K562 (cell line): ENCODE data around the gene ESR2. TPM values are rescaled to one million over a fixed set of nuclear protein-coding genes. Genes with fewer than 3 reads are reported as not detected.

ENCODE experiments used
- CBX8 ChIP-seq: fragments of 200-600 bp; sonication (generic); IDR thresholded peaks from 2 replicates; pipeline ENCODE4 v1.6.1; 2012; ENCODE audit warnings: borderline replicate concordance, mixed run types, low read depth, mild to moderate bottlenecking, moderate library complexity, mixed read lengths, low read length, control low read depth, inconsistent platforms; ENCODE audit not compliant: poor library complexity, severe bottlenecking; ENCODE audit errors: extremely low read depth
- EHMT2 ChIP-seq: fragments of 450-650 bp; IDR thresholded peaks from 2 replicates; pipeline ENCODE4 v1.6.1; 2018; ENCODE audit warnings: antibody characterized with exemption
- FOXA1 ChIP-seq: fragments of 450-650 bp; IDR thresholded peaks from 2 replicates; pipeline ENCODE4 v1.6.1; 2016; ENCODE audit warnings: mild to moderate bottlenecking, borderline replicate concordance
- KHSRP ChIP-seq: fragments of 450-650 bp; IDR thresholded peaks from 2 replicates; pipeline ENCODE4 v1.6.1; 2017
- MAZ ChIP-seq, 2 experiments: fragments of 450-650 bp in 1 of 2; sonication (generic) in 1 of 2; formaldehyde crosslinking; IDR thresholded peaks in 1 of 2; conservative IDR thresholded peaks in 1 of 2; 2 replicates each; pipeline versions ENCODE4 v1.4.0 to v1.5.0; 2020; ENCODE audit warnings: mild to moderate bottlenecking in 1 of 2, missing genetic modification reagents in 1 of 2
- MIER1 ChIP-seq: fragments of 450-650 bp; IDR thresholded peaks from 2 replicates; pipeline ENCODE4 v1.6.1; 2016; ENCODE audit warnings: antibody characterized with exemption, mild to moderate bottlenecking, low read depth
- MYC ChIP-seq, 2 experiments: fragments of 250-450 bp in 1 of 2; sonication (Bioruptor Pico) in 1 of 2; IDR thresholded peaks; 2 replicates each; pipeline versions ENCODE4 v1.5.1 to v1.6.1; 2012 to 2021; ENCODE audit warnings: low read depth in 2 of 2, borderline replicate concordance in 1 of 2, improper control_type of control experiment in 1 of 2, low read length in 1 of 2, mild to moderate bottlenecking in 1 of 2, moderate library complexity in 1 of 2
- NR2C2 ChIP-seq, 2 experiments: fragments of 200-800 bp in 1 of 2; sonication (Bioruptor generic) in 1 of 2; sonication (generic) in 1 of 2; formaldehyde crosslinking in 1 of 2; IDR thresholded peaks; 2 replicates each; pipeline versions ENCODE4 v1.6.1 to v1.8.0; 2016 to 2022; ENCODE audit warnings: mild to moderate bottlenecking in 1 of 2, missing compliant biosample characterization in 1 of 2, missing genetic modification characterization in 1 of 2, missing genetic modification reagents in 1 of 2
- RAD21 ChIP-seq, 2 experiments: fragments of 250-450 bp in 1 of 2; fragments of 450-650 bp in 1 of 2; sonication (Bioruptor Pico) in 1 of 2; formaldehyde crosslinking in 1 of 2; IDR thresholded peaks in 1 of 2; conservative IDR thresholded peaks in 1 of 2; 2 replicates each; pipeline versions ENCODE4 v1.4.0 to v1.8.0; 2020 to 2022; ENCODE audit warnings: mild to moderate bottlenecking in 2 of 2, moderate library complexity in 1 of 2
- SMARCB1 ChIP-seq: IDR thresholded peaks from 2 replicates; pipeline ENCODE4 v1.6.1; 2011; ENCODE audit warnings: improper control_type of control experiment, low read depth; ENCODE audit not compliant: insufficient read length
- SRSF7 ChIP-seq: fragments of 200-400 bp; formaldehyde crosslinking; optimal IDR thresholded peaks from 2 replicates; pipeline ENCODE3; 2017; ENCODE audit warnings: mild to moderate bottlenecking, low read depth, low read length
- STAT5B ChIP-seq: fragments of 250-450 bp; sonication (Bioruptor Pico); IDR thresholded peaks from 2 replicates; pipeline ENCODE4 v1.8.0; 2021; ENCODE audit warnings: mild to moderate bottlenecking, inconsistent platforms
- TEAD4 ChIP-seq, 2 experiments: sonication (generic) in 1 of 2; formaldehyde crosslinking in 1 of 2; IDR thresholded peaks; 2 replicates each; pipeline versions ENCODE4 v1.6.1 to v1.8.0; 2012 to 2022; ENCODE audit warnings: borderline replicate concordance in 1 of 2, inconsistent platforms in 1 of 2, low read length in 1 of 2, mild to moderate bottlenecking in 1 of 2, missing genetic modification reagents in 1 of 2
- ZC3H8 ChIP-seq: fragments of 450-650 bp; IDR thresholded peaks from 2 replicates; pipeline ENCODE4 v1.6.1; 2017
- ZNF197 ChIP-seq: fragments of 200-800 bp; sonication (Bioruptor generic); IDR thresholded peaks from 2 replicates; pipeline ENCODE4 v1.6.1; 2016; ENCODE audit warnings: low read depth, missing genetic modification characterization, missing compliant biosample characterization
- ZNF217 ChIP-seq: sonication (generic); formaldehyde crosslinking; IDR thresholded peaks from 2 replicates; pipeline ENCODE4 v1.8.0; 2022; ENCODE audit warnings: mild to moderate bottlenecking, missing genetic modification reagents
- ZNF239 ChIP-seq: fragments of 250-450 bp; sonication (Bioruptor Pico); IDR thresholded peaks from 2 replicates; pipeline ENCODE4 v1.4.0; 2020; ENCODE audit warnings: mild to moderate bottlenecking
- ZNF696 ChIP-seq: fragments of 250-450 bp; sonication (Bioruptor Pico); conservative IDR thresholded peaks from 2 replicates; pipeline ENCODE4 v1.4.0; 2020; ENCODE audit warnings: mild to moderate bottlenecking, moderate library complexity
- polyA plus RNA-seq, 8 experiments: library from polyadenylated mRNA; depleted of rRNA in 4 of 8; stranded (reverse) in 5 of 8; unstranded in 3 of 8; fragments of >200 nt; fragmentation: Nextera tagmentation in 2 of 8; fragmentation: Illumina TruSeq in 1 of 8; extraction: Ambion mirVana in 2 of 8; extraction: Trizol in 1 of 8; gene quantifications; 2 replicates each; pipeline versions ENCODE4 v1.2.1 to v1.2.3, GENCODE V29; 2011 to 2014; ENCODE audit warnings: inconsistent platforms in 1 of 8, missing spikeins in 1 of 8
- total RNA-seq, 7 experiments: library from RNA; depleted of rRNA in 6 of 7; stranded (reverse); fragments of >200 nt in 6 of 7; fragmentation: Illumina TruSeq in 2 of 7; extraction: Trizol in 2 of 7; gene quantifications; 2 replicates each; pipeline versions ENCODE4 v1.2.1 to v1.2.3, GENCODE V29; 2011 to 2021; ENCODE audit warnings: low replicate concordance in 1 of 7
- TF ChIP-seq, protein P1 (sequence below): sonication (generic); IDR thresholded peaks from 2 replicates; pipeline ENCODE4 v1.6.1; 2016
- TF ChIP-seq, protein P2 (sequence below): fragments of 250-450 bp; sonication (Bioruptor Pico); IDR thresholded peaks from 2 replicates; pipeline ENCODE4 v1.5.0; 2021
- TF ChIP-seq, protein P3 (sequence below): fragments of 250-450 bp; sonication (Bioruptor Pico); IDR thresholded peaks from 2 replicates; pipeline ENCODE4 v1.4.0; 2020; ENCODE audit warnings: mild to moderate bottlenecking, moderate library complexity

The ESR2 gene
- total and polyA plus RNA-seq, 9 of the 15 experiments (the other 6 are each of a cell fraction or from before 2014, with no cell fraction given), result 0.07 to 3.8 (median 2.0) TPM

DNA sequence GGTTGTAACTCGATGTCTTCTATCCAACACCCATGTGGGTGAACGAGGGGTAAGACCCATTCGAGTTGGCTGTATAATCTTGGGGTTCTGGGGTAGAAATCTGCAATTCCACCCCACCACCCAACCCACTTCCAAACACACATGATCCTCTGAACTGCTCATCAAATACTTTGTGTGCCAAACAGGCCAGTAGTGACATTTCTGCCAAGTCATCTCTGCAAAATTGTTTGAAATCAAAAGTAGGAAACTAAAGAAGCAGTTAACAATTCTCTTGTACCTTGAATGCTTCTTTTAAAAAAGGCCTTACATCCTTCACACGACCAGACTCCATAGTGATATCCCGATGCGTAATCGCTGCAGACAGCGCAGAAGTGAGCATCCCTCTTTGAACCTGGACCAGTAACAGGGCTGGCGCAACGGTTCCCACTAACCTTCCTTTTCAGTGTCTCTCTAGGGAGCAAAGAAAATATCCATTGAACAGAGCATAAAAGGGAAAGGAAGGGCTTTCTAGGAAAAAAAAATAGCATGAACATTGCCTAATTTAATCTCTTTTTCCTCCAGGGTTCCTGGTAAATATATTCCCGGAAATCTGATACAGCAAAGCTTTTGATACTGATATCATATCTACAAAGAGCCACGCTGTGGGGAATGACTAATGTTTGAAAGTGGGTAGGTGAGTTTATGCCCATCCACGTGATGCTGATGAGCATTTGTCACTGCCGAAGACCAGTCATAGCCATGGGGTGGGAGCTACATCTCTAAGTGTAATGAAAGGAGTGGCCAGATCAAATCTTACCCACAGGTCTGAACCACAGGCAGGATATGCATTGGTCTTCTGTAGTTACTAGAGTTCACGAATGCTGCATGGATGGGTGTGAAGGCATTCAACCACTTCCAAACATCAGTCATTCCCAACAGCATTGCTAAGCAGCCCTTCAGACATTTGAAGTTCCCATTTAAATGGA is 14.2 kb downstream of the ESR2 start (continued):
- TF ChIP-seq CBX8 (no peak), ZNF197 (CRISPR knock-in tag) (no peak), ZNF696 (CRISPR knock-in tag) (no peak), MIER1 (no peak), NR2C2 (CRISPR knock-in tag; IDR thresholded peaks at IDR 0.05) (no peak), NR2C2 (tag; IDR thresholded peaks at IDR 0.05) (no peak), STAT5B (CRISPR knock-in tag) (no peak), MYC (IDR thresholded peaks at IDR 0.05; ENCODE audit: low read depth, low read length) (peak; percentile 37; the same call in 1 of the 2 replicates), MYC (CRISPR knock-in tag; IDR thresholded peaks at IDR 0.05; ENCODE audit: borderline replicate concordance, low read depth) (no peak), FOXA1 (no peak), SRSF7 (no peak), MAZ (CRISPR knock-in tag; conservative IDR thresholded peaks at IDR 0.05 in 1 of 2, IDR thresholded peaks at IDR 0.05 in 1 of 2) (peak in 1 of 2 experiments; percentile 90; a peak in 2 of 4 replicates), ZNF239 (CRISPR knock-in tag) (no peak), TEAD4 (IDR thresholded peaks at IDR 0.05; ENCODE audit: low read length) (peak; percentile 85), TEAD4 (CRISPR knock-in tag; IDR thresholded peaks at IDR 0.05; ENCODE audit: borderline replicate concordance) (no peak), KHSRP (no peak), RAD21 (CRISPR knock-in tag; conservative IDR thresholded peaks at IDR 0.05 in 1 of 2, IDR thresholded peaks at IDR 0.05 in 1 of 2) (no peak), SMARCB1 (no peak), ZNF217 (CRISPR knock-in tag) (no peak), ZC3H8 (no peak), EHMT2 (no peak)
- TF ChIP-seq, protein P1, sequence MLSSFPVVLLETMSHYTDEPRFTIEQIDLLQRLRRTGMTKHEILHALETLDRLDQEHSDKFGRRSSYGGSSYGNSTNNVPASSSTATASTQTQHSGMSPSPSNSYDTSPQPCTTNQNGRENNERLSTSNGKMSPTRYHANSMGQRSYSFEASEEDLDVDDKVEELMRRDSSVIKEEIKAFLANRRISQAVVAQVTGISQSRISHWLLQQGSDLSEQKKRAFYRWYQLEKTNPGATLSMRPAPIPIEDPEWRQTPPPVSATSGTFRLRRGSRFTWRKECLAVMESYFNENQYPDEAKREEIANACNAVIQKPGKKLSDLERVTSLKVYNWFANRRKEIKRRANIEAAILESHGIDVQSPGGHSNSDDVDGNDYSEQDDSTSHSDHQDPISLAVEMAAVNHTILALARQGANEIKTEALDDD, result peak; percentile 75
- TF ChIP-seq, protein P2, sequence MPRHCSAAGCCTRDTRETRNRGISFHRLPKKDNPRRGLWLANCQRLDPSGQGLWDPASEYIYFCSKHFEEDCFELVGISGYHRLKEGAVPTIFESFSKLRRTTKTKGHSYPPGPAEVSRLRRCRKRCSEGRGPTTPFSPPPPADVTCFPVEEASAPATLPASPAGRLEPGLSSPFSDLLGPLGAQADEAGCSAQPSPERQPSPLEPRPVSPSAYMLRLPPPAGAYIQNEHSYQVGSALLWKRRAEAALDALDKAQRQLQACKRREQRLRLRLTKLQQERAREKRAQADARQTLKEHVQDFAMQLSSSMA (CRISPR knock-in tag), result no peak
- TF ChIP-seq, protein P3, sequence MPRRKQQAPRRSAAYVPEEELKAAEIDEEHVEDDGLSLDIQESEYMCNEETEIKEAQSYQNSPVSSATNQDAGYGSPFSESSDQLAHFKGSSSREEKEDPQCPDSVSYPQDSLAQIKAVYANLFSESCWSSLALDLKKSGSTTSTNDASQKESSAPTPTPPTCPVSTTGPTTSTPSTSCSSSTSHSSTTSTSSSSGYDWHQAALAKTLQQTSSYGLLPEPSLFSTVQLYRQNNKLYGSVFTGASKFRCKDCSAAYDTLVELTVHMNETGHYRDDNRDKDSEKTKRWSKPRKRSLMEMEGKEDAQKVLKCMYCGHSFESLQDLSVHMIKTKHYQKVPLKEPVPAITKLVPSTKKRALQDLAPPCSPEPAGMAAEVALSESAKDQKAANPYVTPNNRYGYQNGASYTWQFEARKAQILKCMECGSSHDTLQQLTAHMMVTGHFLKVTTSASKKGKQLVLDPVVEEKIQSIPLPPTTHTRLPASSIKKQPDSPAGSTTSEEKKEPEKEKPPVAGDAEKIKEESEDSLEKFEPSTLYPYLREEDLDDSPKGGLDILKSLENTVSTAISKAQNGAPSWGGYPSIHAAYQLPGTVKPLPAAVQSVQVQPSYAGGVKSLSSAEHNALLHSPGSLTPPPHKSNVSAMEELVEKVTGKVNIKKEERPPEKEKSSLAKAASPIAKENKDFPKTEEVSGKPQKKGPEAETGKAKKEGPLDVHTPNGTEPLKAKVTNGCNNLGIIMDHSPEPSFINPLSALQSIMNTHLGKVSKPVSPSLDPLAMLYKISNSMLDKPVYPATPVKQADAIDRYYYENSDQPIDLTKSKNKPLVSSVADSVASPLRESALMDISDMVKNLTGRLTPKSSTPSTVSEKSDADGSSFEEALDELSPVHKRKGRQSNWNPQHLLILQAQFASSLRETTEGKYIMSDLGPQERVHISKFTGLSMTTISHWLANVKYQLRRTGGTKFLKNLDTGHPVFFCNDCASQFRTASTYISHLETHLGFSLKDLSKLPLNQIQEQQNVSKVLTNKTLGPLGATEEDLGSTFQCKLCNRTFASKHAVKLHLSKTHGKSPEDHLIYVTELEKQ (CRISPR knock-in tag), result no peak
